GM18511 (cell line): ENCODE data around the gene TBX4.
"Not testable (repeated sequence)": the region's sequence is repeated elsewhere in the genome, so short reads cannot be mapped to it uniquely, and the experiment has no call there.

Experiments
- ATAC-seq: cut with Tn5 transposase; IDR thresholded peaks from one replicate; pipeline ENCODE4 v1.9.1; 2021; ENCODE audit warnings: mild to moderate bottlenecking, moderate library complexity; ENCODE audit not compliant: unreplicated experiment

TBX4 gene

DNA sequence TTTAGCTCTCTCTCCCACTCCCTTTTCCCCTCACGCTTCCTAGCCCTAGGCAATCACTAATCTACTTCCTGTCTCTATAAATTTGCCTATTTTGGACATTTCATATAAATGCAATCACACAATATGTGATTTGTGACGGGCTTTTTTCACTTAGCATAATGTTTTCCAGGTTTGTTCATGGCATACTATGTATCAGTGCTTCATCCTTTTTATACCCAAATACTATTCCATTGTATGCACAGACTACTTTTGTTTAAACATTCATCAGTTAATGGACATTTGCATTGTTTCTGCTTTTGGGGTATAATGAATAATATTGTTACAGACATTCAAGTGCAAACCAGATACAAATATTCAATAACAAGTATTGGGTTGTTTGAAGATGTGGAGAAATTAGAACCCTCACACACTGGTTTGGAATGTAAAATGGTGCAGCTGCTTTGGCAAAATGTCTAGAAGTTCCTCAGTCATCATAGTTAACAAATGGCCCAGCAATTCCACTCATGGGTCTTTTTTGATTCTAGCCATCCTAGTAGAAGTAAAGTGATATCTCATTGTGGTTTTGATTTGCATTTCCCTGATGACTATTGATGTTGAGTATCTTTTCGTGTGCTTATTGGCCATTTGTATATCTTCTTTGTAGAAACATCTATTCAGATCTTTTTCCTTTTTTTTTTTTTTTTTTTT lies 67.7 kb downstream of the TBX4 start:
- no peak for ATAC-seq

DNA sequence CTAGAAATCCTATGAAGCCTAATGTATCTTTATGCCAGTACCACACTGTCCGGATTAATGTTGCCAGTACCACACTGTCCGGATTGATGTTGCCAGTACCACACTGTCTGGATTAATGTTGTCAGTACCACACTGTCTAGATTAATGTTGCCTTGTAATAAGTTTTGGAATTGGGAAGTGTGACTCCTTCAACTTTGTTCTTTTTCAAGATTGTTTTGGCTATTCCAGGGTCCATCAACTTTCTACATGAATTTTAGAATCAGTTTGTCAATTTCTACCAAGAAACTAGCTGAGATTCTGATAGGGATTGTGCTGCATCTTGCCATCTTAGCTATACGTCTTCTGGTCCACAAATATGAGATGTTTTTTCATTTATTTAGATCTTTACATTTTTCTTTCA lies 68.7 kb downstream of the TBX4 start:
- ATAC-seq: no peak

DNA sequence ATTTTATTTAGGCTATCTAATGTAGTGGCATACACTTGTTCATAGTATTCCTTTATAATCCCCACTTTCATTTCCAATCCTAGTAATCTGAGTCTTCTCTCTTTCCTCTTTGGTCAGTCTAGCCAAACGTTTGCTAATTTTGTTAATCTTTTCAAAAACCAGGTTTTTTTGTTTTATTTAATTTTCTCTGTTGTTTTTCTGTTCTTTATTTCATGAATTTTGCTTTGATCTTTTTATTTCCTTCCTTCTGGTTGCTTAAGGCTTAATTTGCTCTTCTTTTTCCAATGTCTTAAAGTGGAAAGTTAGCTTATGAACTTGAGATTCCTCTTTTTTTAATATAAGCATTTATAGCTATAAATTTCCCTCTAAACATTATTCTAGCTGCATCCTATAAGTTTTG lies 69.9 kb downstream of the TBX4 start:
- ATAC-seq: no peak

DNA sequence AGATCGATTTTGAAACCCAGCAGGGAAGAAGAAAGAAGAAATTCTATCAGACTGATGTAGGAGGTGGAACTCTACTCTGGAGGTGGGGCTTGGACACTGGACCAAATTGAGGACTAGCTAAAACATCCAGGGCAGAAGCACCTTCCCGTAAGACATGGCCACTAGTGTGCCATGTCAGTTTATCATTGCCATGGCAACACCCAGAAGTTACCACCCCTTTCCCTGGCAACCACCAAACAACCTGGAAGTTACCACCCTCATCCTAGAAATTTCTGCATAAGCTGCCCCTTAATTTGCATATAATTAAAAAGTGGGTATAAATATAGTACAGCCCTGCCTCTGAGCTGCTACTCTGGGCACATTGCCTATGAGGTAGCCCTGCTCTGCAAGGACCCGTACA lies 72.1 kb downstream of the TBX4 start:
- no peak for ATAC-seq

DNA sequence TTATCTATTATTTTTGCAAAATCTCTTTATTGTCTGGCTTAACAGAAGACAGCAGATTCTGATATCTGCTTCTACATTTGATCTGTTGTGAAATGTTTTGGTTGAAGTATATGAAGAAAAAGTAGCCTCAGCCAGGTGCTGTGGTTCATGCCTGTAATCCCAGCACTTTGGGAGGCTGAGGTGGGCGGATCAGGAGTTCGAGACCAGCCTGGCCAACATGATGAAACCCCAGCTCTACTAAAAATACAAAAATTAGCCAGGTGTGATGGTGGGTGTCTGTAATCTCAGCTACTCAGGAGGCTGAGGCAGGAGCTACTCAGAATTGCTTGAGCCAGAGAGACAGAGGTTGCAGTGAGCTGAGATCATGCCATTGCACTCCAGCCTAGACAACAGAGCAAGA lies 75.2 kb downstream of the TBX4 start:
- not testable (repeated sequence) for ATAC-seq

DNA sequence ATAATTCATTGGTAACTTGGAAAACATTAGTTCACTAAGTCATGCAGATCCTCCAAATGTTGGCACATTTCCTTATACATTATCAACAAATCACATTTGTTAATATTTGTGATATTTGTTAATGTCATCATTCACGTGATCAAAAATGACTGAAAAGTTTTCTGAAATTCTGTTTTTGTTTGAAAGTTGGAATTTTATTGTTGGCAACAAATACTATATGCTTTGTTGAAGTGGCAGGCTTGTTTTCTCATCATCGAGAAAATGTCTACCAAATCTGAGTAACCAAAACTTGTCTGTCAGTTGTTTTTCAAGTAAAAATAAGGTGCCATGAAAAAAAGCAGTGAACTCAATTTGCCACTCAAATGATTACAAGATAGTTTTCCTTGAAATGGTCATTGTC lies 75.9 kb downstream of the TBX4 start:
- no peak for ATAC-seq

DNA sequence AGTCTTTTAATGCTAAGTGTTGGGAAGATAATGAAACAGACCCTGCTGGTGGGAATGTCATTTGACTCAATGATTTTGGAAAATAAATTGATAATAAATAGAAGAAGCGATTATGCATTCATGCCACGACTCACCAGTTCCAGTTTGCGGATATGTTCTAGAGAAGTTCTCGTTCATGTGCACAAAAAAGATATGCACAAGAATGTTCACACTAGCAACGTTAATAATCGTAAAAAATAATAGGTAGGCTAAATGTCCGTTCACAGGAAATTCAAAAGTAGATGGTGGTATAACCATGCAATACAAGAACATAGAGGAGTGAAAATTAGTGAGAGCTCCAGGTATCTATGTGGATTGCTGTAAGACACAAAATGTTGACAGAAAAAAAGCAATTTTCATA lies 79.0 kb downstream of the TBX4 start:
- no peak for ATAC-seq

DNA sequence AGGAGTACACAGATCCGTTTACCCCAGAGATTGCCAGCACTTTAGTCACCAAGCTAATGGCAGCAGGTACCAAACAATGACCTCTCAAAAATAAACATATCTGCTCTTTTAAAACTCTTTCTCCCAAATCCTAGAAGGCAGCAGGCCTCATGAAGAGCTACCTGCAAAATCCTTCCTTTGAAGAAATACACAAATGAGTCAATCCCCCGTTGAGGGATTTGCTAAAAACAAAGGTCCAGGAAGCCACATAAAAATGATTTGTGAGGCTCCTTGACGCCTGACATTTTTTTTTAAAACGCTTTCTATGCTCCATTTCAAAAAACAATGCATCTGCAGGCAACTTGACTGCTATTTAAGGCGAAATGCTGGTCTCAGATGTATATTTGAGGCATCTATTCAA lies 80.6 kb downstream of the TBX4 start:
- ATAC-seq: no peak

DNA sequence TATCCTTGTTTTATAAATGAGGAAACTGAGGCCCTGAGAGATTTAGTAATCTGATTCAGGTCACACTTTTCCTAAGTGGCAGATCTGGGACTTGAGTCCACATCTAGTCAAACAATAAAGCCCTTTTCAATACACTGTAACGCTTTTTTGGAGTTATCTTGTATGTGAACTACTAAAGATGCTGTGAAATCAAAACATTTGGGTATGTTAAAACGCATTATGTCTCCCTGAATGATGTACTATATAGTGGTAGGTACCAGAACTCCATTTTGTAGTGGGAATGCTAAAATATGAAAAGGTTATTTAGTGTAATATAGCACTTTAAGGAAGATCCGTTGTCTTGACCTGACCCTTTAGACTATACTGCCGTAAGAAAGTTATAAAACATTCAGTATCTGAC lies 81.6 kb downstream of the TBX4 start:
- no peak for ATAC-seq

DNA sequence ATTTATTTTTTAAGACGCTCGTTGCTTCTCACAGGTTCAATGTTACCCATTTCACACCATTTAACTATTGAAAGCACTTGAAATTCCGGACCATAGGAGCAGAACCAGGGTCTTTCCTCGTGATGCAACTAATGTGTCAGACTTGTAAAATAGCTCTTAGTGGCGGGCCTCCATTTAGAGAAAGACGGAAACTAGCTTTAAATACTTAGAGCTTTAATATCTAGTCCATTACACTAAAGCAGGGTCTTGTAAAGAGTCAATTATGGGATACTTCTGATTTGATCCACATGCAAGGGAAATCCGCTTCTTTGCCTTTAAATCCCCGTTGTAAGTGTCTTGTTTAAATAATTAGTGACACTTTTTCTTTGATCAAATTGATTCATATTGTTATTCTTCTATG lies 82.2 kb downstream of the TBX4 start:
- no peak for ATAC-seq
